Neural cell (in vitro differentiated cells): ENCODE data around the gene CALHM4.

Experiments used
- CTCF ChIP-seq: fragments of 450-650 bp; IDR thresholded peaks from 2 replicates; pipeline ENCODE4 v1.5.1; 2014; ENCODE audit warnings: antibody characterized with exemption, mild to moderate bottlenecking, moderate library complexity; ENCODE audit not compliant: poor library complexity, severe bottlenecking
- EP300 ChIP-seq: fragments of 450-650 bp; conservative IDR thresholded peaks from 2 replicates; pipeline ENCODE4 v1.6.1; 2014; ENCODE audit warnings: antibody characterized with exemption, mild to moderate bottlenecking, moderate library complexity; ENCODE audit not compliant: poor library complexity, severe bottlenecking
- EZH2 ChIP-seq: fragments of 200-600, 300-800 bp; shearing (Covaris generic), sonication (generic); IDR thresholded peaks from 2 replicates; pipeline ENCODE4 v1.6.1; 2014; ENCODE audit warnings: antibody characterized with exemption, low read length, borderline replicate concordance, mild to moderate bottlenecking; ENCODE audit not compliant: insufficient read depth, poor library complexity, severe bottlenecking
- POLR2AphosphoS5 ChIP-seq: IDR thresholded peaks from 2 replicates; pipeline ENCODE4 v1.6.1; 2012
- RAD21 ChIP-seq: fragments of 450-650 bp; conservative IDR thresholded peaks from 2 replicates; pipeline ENCODE4 v1.6.1; 2014; ENCODE audit warnings: antibody characterized with exemption, mild to moderate bottlenecking, moderate library complexity
- REST ChIP-seq: IDR thresholded peaks from 2 replicates; pipeline ENCODE4 v1.6.1; 2012; ENCODE audit warnings: borderline replicate concordance
- SMC3 ChIP-seq: fragments of 450-650 bp; conservative IDR thresholded peaks from 2 replicates; pipeline ENCODE4 v1.6.1; 2014; ENCODE audit warnings: antibody characterized with exemption, mild to moderate bottlenecking, moderate library complexity; ENCODE audit not compliant: poor library complexity
- TAF1 ChIP-seq: IDR thresholded peaks from 2 replicates; pipeline ENCODE4 v1.6.1; 2012; ENCODE audit warnings: low read depth

DNA sequence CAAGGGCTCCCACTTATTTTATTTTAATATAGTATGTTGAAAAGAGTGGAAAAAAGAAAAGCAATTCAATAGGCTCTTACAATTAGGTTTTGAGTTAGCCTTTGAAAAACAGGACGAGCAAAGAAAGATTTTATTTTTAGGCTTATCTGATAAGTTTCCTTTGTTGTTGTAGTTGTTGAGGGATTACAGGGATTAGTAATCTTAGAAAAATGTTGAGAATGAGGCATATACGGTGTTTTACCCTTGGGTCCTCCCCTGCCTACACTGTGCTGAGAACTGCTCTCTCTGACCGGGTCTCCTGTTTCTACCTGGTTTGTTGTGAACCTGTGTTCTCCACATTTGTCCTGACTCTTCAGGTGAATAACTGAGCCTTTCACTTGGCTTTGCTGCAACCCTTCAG, 24.8 kb upstream of the CALHM4 start:
- TF ChIP-seq EP300 (no peak), CTCF (no peak), POLR2AphosphoS5 (no peak), EZH2 (no peak), REST (no peak), TAF1 (no peak), RAD21 (no peak), SMC3 (no peak)
